ENCODE measurements around the gene NF2. TPM values are rescaled to one million over a fixed set of nuclear protein-coding genes. Genes with fewer than 3 reads are reported as not detected.

Gene NF2
- total and polyA plus RNA-seq, 8 donors: 5.8 to 37.6 (median 18.3) TPM

DNA sequence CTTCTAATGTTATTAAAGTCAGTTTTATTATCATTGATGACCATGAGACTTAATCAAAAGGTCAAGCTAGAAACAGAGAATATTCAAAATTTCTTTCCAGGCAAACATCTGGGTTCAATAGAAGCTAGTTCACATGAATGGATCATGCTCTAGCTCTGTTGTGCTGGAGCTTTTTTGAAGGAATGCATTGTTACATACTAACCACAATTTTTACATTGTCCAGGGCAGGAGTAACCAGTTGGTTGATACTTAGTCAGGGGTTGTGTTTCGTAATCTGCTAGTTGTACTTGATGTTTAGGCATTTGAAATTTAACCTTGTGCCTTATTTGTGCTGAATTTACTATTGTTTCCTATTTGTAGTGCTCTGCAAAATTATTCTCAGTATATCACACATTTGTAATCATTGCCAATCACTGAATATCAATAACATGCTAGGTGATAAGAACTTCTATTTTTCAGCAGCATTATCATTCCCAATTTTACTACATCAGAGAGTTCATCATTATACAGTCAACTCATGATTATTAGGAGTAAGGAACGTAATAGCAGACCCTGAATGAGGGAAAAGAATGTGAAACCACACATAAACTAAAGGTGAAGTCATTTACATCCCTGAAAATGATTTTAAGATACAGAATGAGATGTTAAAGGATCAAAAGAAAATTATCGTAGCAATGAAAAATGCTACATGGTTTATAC is 23.2 kb downstream of the NF2 start:
- Histone ChIP-seq H3K9me3 (no peaks in the 10 kb centered on the region), H3K4me3 (no peak overlapping the region), H3K27me3 (no peaks in the 10 kb centered on the region), H3K4me1 (peaks cover 11 to 72% (median 40%) of the 10 kb centered on the region in 4 donors), H3K27ac (no peak overlapping the region), H3K36me3 (no peaks in the 10 kb centered on the region)
- 90 to 96% (median 94%) methylated on average over 3 of the region's 3 CpGs for WGBS, 5 donors
- intact Hi-C loops (cut with DNase I; ENCODE audit: low total_unique reads): no loop called here
- no peak for TF ChIP-seq POLR2AphosphoS5 (IDR thresholded peaks at IDR 0.05)
- no peak for TF ChIP-seq EP300 (IDR thresholded peaks at IDR 0.05)
- TF ChIP-seq POLR2A (IDR thresholded peaks at IDR 0.05): no peak
- TF ChIP-seq CTCF (IDR thresholded peaks at IDR 0.05): no peak
- DNase-seq: no peak

GRCh38 chr22:29627196-29627535 is 23.7 kb downstream of the NF2 start:
- Histone ChIP-seq H3K4me3 (no peak overlapping the region), H3K27ac (no peak overlapping the region), H3K4me1 (peaks cover 11 to 68% (median 35%) of the 10 kb centered on the region in 4 donors), H3K9me3 (no peaks in the 10 kb centered on the region), H3K27me3 (no peaks in the 10 kb centered on the region), H3K36me3 (no peaks in the 10 kb centered on the region)
- intact Hi-C loops (cut with DNase I; ENCODE audit: low total_unique reads): no loop called here
- DNase-seq: no peak
- WGBS, 5 donors: 89 to 93% (median 91%) methylated on average over 3 of the region's 3 CpGs
- TF ChIP-seq EP300 (IDR thresholded peaks at IDR 0.05) (no peak), CTCF (IDR thresholded peaks at IDR 0.05) (no peak), POLR2A (IDR thresholded peaks at IDR 0.05) (no peak), POLR2AphosphoS5 (IDR thresholded peaks at IDR 0.05) (no peak)

GRCh38 chr22:29628996-29629902 is 25.8 kb downstream of the NF2 start:
- Histone ChIP-seq H3K4me3 (no peak overlapping the region), H3K4me1 (peaks cover 5 to 57% (median 29%) of the 10 kb centered on the region in 4 donors), H3K27ac (no peak overlapping the region), H3K9me3 (no peaks in the 10 kb centered on the region), H3K27me3 (no peaks in the 10 kb centered on the region), H3K36me3 (no peaks in the 10 kb centered on the region)
- intact Hi-C loops (cut with DNase I; ENCODE audit: low total_unique reads): no loop called here
- 47 to 76% (median 66%) methylated on average over 10 of the region's 10 CpGs for WGBS, 5 donors
- DNase-seq: no peak
- TF ChIP-seq CTCF (IDR thresholded peaks at IDR 0.05): no peak

- peaks cover 0 to 49% (median 25%) of the 10 kb centered on the region in 4 donors for H3K4me1 ChIP-seq
- peak in 1 of 2 donors; percentile 26 for DNase-seq
- H3K27ac ChIP-seq: no peak overlapping the region
- H3K9me3 ChIP-seq: no peaks in the 10 kb centered on the region
- intact Hi-C loops (cut with DNase I; ENCODE audit: low total_unique reads): no loop called here
- TF ChIP-seq POLR2AphosphoS5 (IDR thresholded peaks at IDR 0.05) (no peak), CTCF (IDR thresholded peaks at IDR 0.05) (no peak), POLR2A (IDR thresholded peaks at IDR 0.05) (no peak), EP300 (IDR thresholded peaks at IDR 0.05) (no peak)
- H3K27me3 ChIP-seq: no peaks in the 10 kb centered on the region
- H3K36me3 ChIP-seq: no peaks in the 10 kb centered on the region
- H3K4me3 ChIP-seq: no peak overlapping the region
- WGBS, 5 donors: 39 to 69% (median 59%) methylated on average over 2 of the region's 2 CpGs
Observed at GRCh38 chr22:29629903-29630516, 26.6 kb downstream of the NF2 start.
